Measurements from ENCODE around the gene TSHZ2.

DNA sequence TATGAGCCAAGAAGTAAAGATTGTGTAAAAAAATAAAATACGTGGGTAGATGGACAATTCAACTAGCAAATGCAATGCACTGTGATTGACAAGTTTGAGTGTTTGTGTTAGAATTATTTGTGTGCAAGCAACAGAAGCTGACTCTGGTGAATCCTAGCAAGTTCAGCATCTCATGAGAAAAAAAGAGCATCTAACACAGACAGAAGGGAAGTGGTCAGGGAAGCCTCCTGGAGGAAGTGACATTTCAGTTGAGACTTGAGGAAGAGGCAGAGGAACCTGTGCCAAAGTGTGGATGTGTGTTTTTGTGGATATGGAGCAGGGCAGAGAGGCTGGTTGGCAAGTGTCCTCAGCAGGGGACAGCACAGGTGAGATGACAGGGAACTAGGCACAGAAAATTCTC, 372.7 kb downstream of the TSHZ2 start:
- TF ChIP-seq, protein P1, sequence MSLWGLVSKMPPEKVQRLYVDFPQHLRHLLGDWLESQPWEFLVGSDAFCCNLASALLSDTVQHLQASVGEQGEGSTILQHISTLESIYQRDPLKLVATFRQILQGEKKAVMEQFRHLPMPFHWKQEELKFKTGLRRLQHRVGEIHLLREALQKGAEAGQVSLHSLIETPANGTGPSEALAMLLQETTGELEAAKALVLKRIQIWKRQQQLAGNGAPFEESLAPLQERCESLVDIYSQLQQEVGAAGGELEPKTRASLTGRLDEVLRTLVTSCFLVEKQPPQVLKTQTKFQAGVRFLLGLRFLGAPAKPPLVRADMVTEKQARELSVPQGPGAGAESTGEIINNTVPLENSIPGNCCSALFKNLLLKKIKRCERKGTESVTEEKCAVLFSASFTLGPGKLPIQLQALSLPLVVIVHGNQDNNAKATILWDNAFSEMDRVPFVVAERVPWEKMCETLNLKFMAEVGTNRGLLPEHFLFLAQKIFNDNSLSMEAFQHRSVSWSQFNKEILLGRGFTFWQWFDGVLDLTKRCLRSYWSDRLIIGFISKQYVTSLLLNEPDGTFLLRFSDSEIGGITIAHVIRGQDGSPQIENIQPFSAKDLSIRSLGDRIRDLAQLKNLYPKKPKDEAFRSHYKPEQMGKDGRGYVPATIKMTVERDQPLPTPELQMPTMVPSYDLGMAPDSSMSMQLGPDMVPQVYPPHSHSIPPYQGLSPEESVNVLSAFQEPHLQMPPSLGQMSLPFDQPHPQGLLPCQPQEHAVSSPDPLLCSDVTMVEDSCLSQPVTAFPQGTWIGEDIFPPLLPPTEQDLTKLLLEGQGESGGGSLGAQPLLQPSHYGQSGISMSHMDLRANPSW (CRISPR knock-in tag; conservative IDR thresholded peaks at IDR 0.05; ENCODE audit: low read depth) = no peak
- TF ChIP-seq ZNF317 (CRISPR knock-in tag; IDR thresholded peaks at IDR 0.05; ENCODE audit: borderline replicate concordance, low read depth) (no peak), JUN (CRISPR knock-in tag; IDR thresholded peaks at IDR 0.05) (no peak), TEAD4 (CRISPR knock-in tag; IDR thresholded peaks at IDR 0.05) (no peak), SP1 (CRISPR knock-in tag; conservative IDR thresholded peaks at IDR 0.05) (no peak), FOXK1 (CRISPR knock-in tag; IDR thresholded peaks at IDR 0.05) (no peak), RELA (CRISPR knock-in tag; IDR thresholded peaks at IDR 0.05; ENCODE audit: borderline replicate concordance) (no peak), CBFB (CRISPR knock-in tag; IDR thresholded peaks at IDR 0.05; ENCODE audit: low read depth) (no peak)
- TF ChIP-seq, protein P2, sequence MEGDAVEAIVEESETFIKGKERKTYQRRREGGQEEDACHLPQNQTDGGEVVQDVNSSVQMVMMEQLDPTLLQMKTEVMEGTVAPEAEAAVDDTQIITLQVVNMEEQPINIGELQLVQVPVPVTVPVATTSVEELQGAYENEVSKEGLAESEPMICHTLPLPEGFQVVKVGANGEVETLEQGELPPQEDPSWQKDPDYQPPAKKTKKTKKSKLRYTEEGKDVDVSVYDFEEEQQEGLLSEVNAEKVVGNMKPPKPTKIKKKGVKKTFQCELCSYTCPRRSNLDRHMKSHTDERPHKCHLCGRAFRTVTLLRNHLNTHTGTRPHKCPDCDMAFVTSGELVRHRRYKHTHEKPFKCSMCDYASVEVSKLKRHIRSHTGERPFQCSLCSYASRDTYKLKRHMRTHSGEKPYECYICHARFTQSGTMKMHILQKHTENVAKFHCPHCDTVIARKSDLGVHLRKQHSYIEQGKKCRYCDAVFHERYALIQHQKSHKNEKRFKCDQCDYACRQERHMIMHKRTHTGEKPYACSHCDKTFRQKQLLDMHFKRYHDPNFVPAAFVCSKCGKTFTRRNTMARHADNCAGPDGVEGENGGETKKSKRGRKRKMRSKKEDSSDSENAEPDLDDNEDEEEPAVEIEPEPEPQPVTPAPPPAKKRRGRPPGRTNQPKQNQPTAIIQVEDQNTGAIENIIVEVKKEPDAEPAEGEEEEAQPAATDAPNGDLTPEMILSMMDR (IDR thresholded peaks at IDR 0.05) = no peak
- TF ChIP-seq, protein P3, sequence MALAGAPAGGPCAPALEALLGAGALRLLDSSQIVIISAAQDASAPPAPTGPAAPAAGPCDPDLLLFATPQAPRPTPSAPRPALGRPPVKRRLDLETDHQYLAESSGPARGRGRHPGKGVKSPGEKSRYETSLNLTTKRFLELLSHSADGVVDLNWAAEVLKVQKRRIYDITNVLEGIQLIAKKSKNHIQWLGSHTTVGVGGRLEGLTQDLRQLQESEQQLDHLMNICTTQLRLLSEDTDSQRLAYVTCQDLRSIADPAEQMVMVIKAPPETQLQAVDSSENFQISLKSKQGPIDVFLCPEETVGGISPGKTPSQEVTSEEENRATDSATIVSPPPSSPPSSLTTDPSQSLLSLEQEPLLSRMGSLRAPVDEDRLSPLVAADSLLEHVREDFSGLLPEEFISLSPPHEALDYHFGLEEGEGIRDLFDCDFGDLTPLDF (CRISPR knock-in tag; IDR thresholded peaks at IDR 0.05) = no peak

All from WTC11 (cell line).